NCI-H146 treated with DMSO at 0.1 percent for 48 hours (cell line): Measurements from ENCODE around the gene XRCC3.
"Not testable (repeated sequence)": the region's sequence is repeated elsewhere in the genome, so short reads cannot be mapped to it uniquely, and the experiment has no call there.

ENCODE experiments used
- DNase-seq: peaks from one replicate; lab custom pipeline; 2025; ENCODE audit not compliant: unreplicated experiment; lab: John Stamatoyannopoulos, UW

The XRCC3 gene

GRCh38 chr14:103671911-103672310, 43.3 kb downstream of the XRCC3 start:
- DNase-seq: no peak

- DNase-seq: no peak
Measured at GRCh38 chr14:103669370-103669769, 45.9 kb downstream of the XRCC3 start.

GRCh38 chr14:103668117-103668516, 47.1 kb downstream of the XRCC3 start:
- no peak for DNase-seq

GRCh38 chr14:103667671-103668070, 47.6 kb downstream of the XRCC3 start:
- no peak for DNase-seq

GRCh38 chr14:103663506-103663905, 51.7 kb downstream of the XRCC3 start:
- no peak for DNase-seq

GRCh38 chr14:103662591-103662990, 52.7 kb downstream of the XRCC3 start:
- DNase-seq: no peak

- DNase-seq: no peak
Measured at GRCh38 chr14:103662029-103662428, 53.2 kb downstream of the XRCC3 start.

GRCh38 chr14:103659631-103660030, 55.6 kb downstream of the XRCC3 start:
- DNase-seq: no peak

- no peak for DNase-seq
Measured at GRCh38 chr14:103657471-103657870, 57.8 kb downstream of the XRCC3 start.

GRCh38 chr14:103656756-103657133, 58.5 kb downstream of the XRCC3 start:
- DNase-seq: no peak

- no peak for DNase-seq
Measured at GRCh38 chr14:103656031-103656755, 59.1 kb downstream of the XRCC3 start.

- DNase-seq: no peak
Measured at GRCh38 chr14:103654619-103655018, 60.6 kb downstream of the XRCC3 start.

GRCh38 chr14:103653805-103654204, 61.4 kb downstream of the XRCC3 start:
- no peak for DNase-seq

GRCh38 chr14:103653336-103653735, 61.9 kb downstream of the XRCC3 start:
- DNase-seq: not testable (repeated sequence)

- no peak for DNase-seq
Measured at GRCh38 chr14:103652806-103653205, 62.4 kb downstream of the XRCC3 start.

GRCh38 chr14:103651585-103651984, 63.7 kb downstream of the XRCC3 start:
- no peak for DNase-seq

GRCh38 chr14:103650213-103650612, 65.0 kb downstream of the XRCC3 start:
- DNase-seq: no peak

- no peak for DNase-seq
Measured at GRCh38 chr14:103649001-103649400, 66.2 kb downstream of the XRCC3 start.
